H1 (cell line): ENCODE measurements around the gene LRBA.

Experiments used
- ASH2L ChIP-seq: fragments of 200-600, 300-600 bp; sonication (generic); IDR thresholded peaks from one replicate; pipeline ENCODE4 v1.7.1; 2017; ENCODE audit warnings: low read length
- BRCA1 ChIP-seq: IDR thresholded peaks from 2 replicates; pipeline ENCODE4 v1.6.1; 2012; ENCODE audit warnings: low read depth, low read length, improper control_type of control experiment
- CEBPB ChIP-seq: IDR thresholded peaks from 2 replicates; pipeline ENCODE4 v1.6.1; 2012; ENCODE audit warnings: low read depth, low read length
- CREB1 ChIP-seq: IDR thresholded peaks from 2 replicates; pipeline ENCODE4 v1.6.1; 2012; ENCODE audit warnings: inconsistent platforms
- CTCF ChIP-seq, 3 experiments: IDR thresholded peaks; 1 replicate in 2 of 3; 2 replicates in 1 of 3; pipeline versions ENCODE4 v1.5.1 to v1.6.1; 2011; ENCODE audit warnings: low read length in 3 of 3, mild to moderate bottlenecking in 3 of 3, inconsistent platforms in 2 of 3, low read depth in 1 of 3, moderate library complexity in 1 of 3; ENCODE audit not compliant: insufficient read depth in 1 of 3; ENCODE audit errors: control extremely low read depth in 1 of 3
- EZH2 ChIP-seq: fragments of 200-600 bp; sonication (generic); IDR thresholded peaks from 2 replicates; pipeline ENCODE4 v1.7.1; 2012; ENCODE audit warnings: low read depth, mild to moderate bottlenecking, moderate library complexity, low read length, inconsistent platforms; ENCODE audit not compliant: severe bottlenecking
- JUND ChIP-seq: IDR thresholded peaks from 2 replicates; pipeline ENCODE4 v1.6.1; 2011; ENCODE audit warnings: mild to moderate bottlenecking, improper control_type of control experiment, low read length
- POLR2A ChIP-seq, 2 experiments: IDR thresholded peaks; 1 replicate in 1 of 2; 2 replicates in 1 of 2; pipeline ENCODE4 v1.6.1; 2011; ENCODE audit warnings: low read depth in 2 of 2, low read length in 2 of 2, mild to moderate bottlenecking in 2 of 2; ENCODE audit errors: control extremely low read depth in 1 of 2
- RAD21 ChIP-seq, 2 experiments: IDR thresholded peaks in 1 of 2; conservative IDR thresholded peaks in 1 of 2; 2 replicates each; pipeline ENCODE4 v1.6.1; 2011; ENCODE audit warnings: low read depth in 2 of 2, low read length in 2 of 2, improper control_type of control experiment in 1 of 2, inconsistent platforms in 1 of 2, mild to moderate bottlenecking in 1 of 2, moderate library complexity in 1 of 2
- YY1 ChIP-seq: IDR thresholded peaks from 2 replicates; pipeline ENCODE4 v1.6.1; 2011; ENCODE audit warnings: low read depth, mild to moderate bottlenecking, low read length

- no peak for TF ChIP-seq ASH2L
- TF ChIP-seq YY1 = no peak
- TF ChIP-seq CEBPB = no peak
- no peak for TF ChIP-seq CREB1
- TF ChIP-seq RAD21 (IDR thresholded peaks at IDR 0.05 in 1 of 2, conservative IDR thresholded peaks at IDR 0.05 in 1 of 2; ENCODE audit: low read depth in 2 of 2, low read length in 2 of 2) = no peak
- TF ChIP-seq EZH2 = no peak
- no peak for TF ChIP-seq BRCA1
- TF ChIP-seq JUND = no peak
- TF ChIP-seq POLR2A (IDR thresholded peaks at IDR 0.05; ENCODE audit: control extremely low read depth in 1 of 2, low read depth in 2 of 2, low read length in 2 of 2) = no peak
- TF ChIP-seq CTCF (IDR thresholded peaks at IDR 0.05; ENCODE audit: control extremely low read depth in 1 of 3, insufficient read depth in 1 of 3, low read depth in 1 of 3, low read length in 3 of 3) = no peak
Measured at GRCh38 chr4:151022586-151022985, 7.5 kb upstream of the LRBA start.
